GM19238 (cell line): ENCODE results near the gene RNF183.
"Not testable (repeated sequence)": the region's sequence is repeated elsewhere in the genome, so short reads cannot be mapped to it uniquely, and the experiment has no call there.

ENCODE experiments used
- DNase-seq: peaks from one replicate; pipeline ENCODE4 v3.0.0; 2011; ENCODE audit warnings: low spot score; ENCODE audit not compliant: insufficient read length

Gene RNF183

GRCh38 chr9:113275157-113276131, 27.7 kb downstream of the RNF183 start, which contains the start of the genes CDC26 and PRPF4:
CDC26 (minus strand) TSS chr9:113275572; CDS start chr9:113272507, 3,065 bp downstream.
PRPF4 (plus strand) TSS chr9:113275658; CDS start chr9:113275744, 86 bp downstream.
- DNase-seq, result peak; percentile 94

- DNase-seq, result peak; percentile 30
Observed at GRCh38 chr9:113274474-113275156, 28.6 kb downstream of the RNF183 start.

GRCh38 chr9:113269871-113270270, 33.3 kb downstream of the RNF183 start:
- no peak for DNase-seq

- no peak for DNase-seq
Observed at GRCh38 chr9:113269355-113269754, 33.8 kb downstream of the RNF183 start.

GRCh38 chr9:113267911-113268566, 35.1 kb downstream of the RNF183 start:
- DNase-seq, result no peak

- no peak for DNase-seq
Observed at GRCh38 chr9:113266174-113266573, 37.0 kb downstream of the RNF183 start.

GRCh38 chr9:113261917-113262671, 41.1 kb downstream of the RNF183 start:
- DNase-seq, result no peak

GRCh38 chr9:113258282-113258681, 44.9 kb downstream of the RNF183 start:
- DNase-seq, result no peak

GRCh38 chr9:113257863-113258262, 45.3 kb downstream of the RNF183 start:
- no peak for DNase-seq

GRCh38 chr9:113255438-113255837, 47.7 kb downstream of the RNF183 start:
- no peak for DNase-seq

- no peak for DNase-seq
Observed at GRCh38 chr9:113254991-113255390, 48.2 kb downstream of the RNF183 start.

GRCh38 chr9:113250807-113251206, 52.4 kb downstream of the RNF183 start:
- no peak for DNase-seq

GRCh38 chr9:113249661-113250060, 53.5 kb downstream of the RNF183 start:
- not testable (repeated sequence) for DNase-seq

- no peak for DNase-seq
Observed at GRCh38 chr9:113247640-113248039, 55.5 kb downstream of the RNF183 start.
